Progenitor cell of endocrine pancreas (in vitro differentiated cells): ENCODE measurements around the gene MRPL52. TPM values are rescaled to one million over a fixed set of nuclear protein-coding genes. Genes with fewer than 3 reads are reported as not detected.

ENCODE experiments used
- DNase-seq: peaks from one replicate; pipeline ENCODE4 v3.0.0; 2021; ENCODE audit warnings: low spot score; ENCODE audit not compliant: unreplicated experiment
- H3K27ac Mint-ChIP-seq: 2 replicates; pipeline ENCODE4 v1.8.0; 2021; ENCODE audit warnings: mild to moderate bottlenecking, moderate library complexity, mixed read lengths
- H3K27me3 Mint-ChIP-seq: 2 replicates; pipeline ENCODE4 v1.8.0; 2021; ENCODE audit warnings: mixed read lengths
- H3K36me3 Mint-ChIP-seq: 2 replicates; pipeline ENCODE4 v1.8.0; 2022; ENCODE audit warnings: mixed read lengths; ENCODE audit not compliant: insufficient read depth
- H3K4me1 Mint-ChIP-seq: 2 replicates; pipeline ENCODE4 v1.8.0; 2021; ENCODE audit warnings: low read depth, mixed read lengths
- H3K4me3 Mint-ChIP-seq: 2 replicates; pipeline ENCODE4 v1.8.0; 2021; ENCODE audit warnings: low read depth, mild to moderate bottlenecking, moderate library complexity, mixed read lengths
- H3K9me3 Mint-ChIP-seq: 2 replicates; pipeline ENCODE4 v1.8.0; 2021; ENCODE audit warnings: low read depth, mixed read lengths
- CTCF ChIP-seq: fragments of 200-600 bp; sonication (generic); IDR thresholded peaks from one replicate; pipeline ENCODE4 v1.5.0; 2021; ENCODE audit warnings: antibody characterized with exemption, mild to moderate bottlenecking; ENCODE audit not compliant: unreplicated experiment
- total RNA-seq: library from RNA; stranded (reverse); gene quantifications from 2 replicates; pipeline ENCODE4 v1.2.1, GENCODE V29; 2021

The MRPL52 gene
- total RNA-seq, 1 donor from 2014 or later: 121 TPM

- TF ChIP-seq CTCF: no peak
- no peak overlapping the region for H3K4me3 Mint-ChIP-seq
- H3K9me3 Mint-ChIP-seq: no peaks in the 10 kb centered on the region
- H3K27ac Mint-ChIP-seq: peak overlapping the region; percentile 64
- DNase-seq: no peak
- no peaks in the 10 kb centered on the region for H3K27me3 Mint-ChIP-seq
- H3K36me3 Mint-ChIP-seq: no peaks in the 10 kb centered on the region
- H3K4me1 Mint-ChIP-seq: peaks cover 20% of the 10 kb centered on the region
These were observed 16.5 kb upstream of the MRPL52 start for GRCh38 chr14:22813145-22813544.

GRCh38 chr14:22814373-22814772 is 15.3 kb upstream of the MRPL52 start:
- H3K4me1 Mint-ChIP-seq: peaks cover 24% of the 10 kb centered on the region
- no peak for TF ChIP-seq CTCF
- no peak for DNase-seq
- no peaks in the 10 kb centered on the region for H3K9me3 Mint-ChIP-seq
- no peak overlapping the region for H3K4me3 Mint-ChIP-seq
- H3K36me3 Mint-ChIP-seq: no peaks in the 10 kb centered on the region
- H3K27me3 Mint-ChIP-seq: no peaks in the 10 kb centered on the region
- H3K27ac Mint-ChIP-seq: no peak overlapping the region

- no peaks in the 10 kb centered on the region for H3K27me3 Mint-ChIP-seq
- TF ChIP-seq CTCF: no peak
- H3K36me3 Mint-ChIP-seq: no peaks in the 10 kb centered on the region
- no peak within 1 kb of the TSS for H3K4me3 Mint-ChIP-seq
- no peaks in the 10 kb centered on the region for H3K9me3 Mint-ChIP-seq
- peak within 1 kb of the TSS; percentile 33 for H3K27ac Mint-ChIP-seq
- peaks cover 31% of the 10 kb centered on the region for H3K4me1 Mint-ChIP-seq
- no peak for DNase-seq
These were observed 14.6 kb upstream of the MRPL52 start, which contains the start of gene SLC7A7 for GRCh38 chr14:22814941-22815713. Gene SLC7A7 (minus strand): TSS chr14:22815435. CDS start chr14:22813398, 2,037 bp downstream.

GRCh38 chr14:22819151-22819988 is 10.3 kb upstream of the MRPL52 start:
- Mint-ChIP-seq H3K9me3 (no peaks in the 10 kb centered on the region), H3K4me1 (peaks cover 51% of the 10 kb centered on the region), H3K36me3 (no peaks in the 10 kb centered on the region), H3K27ac (peak overlapping the region; percentile 95), H3K27me3 (no peaks in the 10 kb centered on the region), H3K4me3 (peak overlapping the region; percentile 54)
- DNase-seq: no peak
- no peak for TF ChIP-seq CTCF

- no peak for DNase-seq
- Mint-ChIP-seq H3K9me3 (no peaks in the 10 kb centered on the region), H3K27me3 (no peaks in the 10 kb centered on the region), H3K4me3 (no peak overlapping the region), H3K36me3 (no peaks in the 10 kb centered on the region), H3K27ac (peak overlapping the region; percentile 92), H3K4me1 (peaks cover 42% of the 10 kb centered on the region)
- no peak for TF ChIP-seq CTCF
These were observed 9.0 kb upstream of the MRPL52 start for GRCh38 chr14:22820731-22821130.
